NCI-H69 (cell line): ENCODE measurements around the gene CARD9.
"Not testable (repeated sequence)": the region's sequence is repeated elsewhere in the genome, so short reads cannot be mapped to it uniquely, and the experiment has no call there.

Source experiments
- DNase-seq: peaks from one replicate; lab custom pipeline; 2025; lab: John Stamatoyannopoulos, UW

CARD9 gene

DNA sequence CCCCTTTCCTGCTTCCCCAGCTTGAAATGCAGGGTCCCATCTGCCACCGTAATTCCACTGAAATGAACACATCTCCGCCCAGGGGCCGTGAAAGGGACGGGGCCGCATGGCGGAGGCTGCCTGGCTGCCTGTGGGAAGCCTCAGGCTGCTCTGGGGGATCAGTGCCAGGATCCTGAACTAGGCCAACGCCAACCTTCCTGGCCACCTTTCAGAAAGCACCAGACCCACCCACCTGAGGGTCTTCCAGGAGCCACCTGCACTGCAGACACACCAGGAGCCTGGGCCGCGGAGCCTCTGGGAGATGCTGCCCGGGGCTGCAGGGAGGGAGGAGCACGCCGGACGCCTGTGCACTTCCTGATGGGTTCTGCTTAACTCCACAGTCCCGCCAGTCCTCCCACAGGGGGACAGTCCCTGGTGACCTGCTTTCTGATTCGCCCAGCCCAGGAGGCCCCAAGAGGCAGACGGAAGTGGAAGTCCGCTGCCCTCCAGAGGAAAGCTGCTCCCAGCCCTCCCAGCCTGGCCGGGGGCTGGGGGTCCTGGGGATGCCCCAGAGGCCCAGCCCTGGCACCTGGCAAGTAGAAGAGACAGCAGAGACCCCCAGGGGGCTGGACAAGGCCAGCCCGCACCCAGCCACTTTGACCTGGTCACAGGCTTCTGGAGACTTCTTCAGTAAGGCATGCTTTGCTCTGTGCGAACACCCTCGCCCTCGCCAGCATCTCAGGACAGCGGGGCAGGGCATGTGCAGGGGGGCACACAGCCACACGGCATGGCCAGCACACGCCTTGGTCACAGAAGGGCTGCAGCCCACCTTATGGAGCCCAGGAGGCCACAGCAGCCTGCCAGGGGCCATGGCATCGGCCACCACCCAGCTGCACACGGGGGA, at the start of gene CARD9:
Gene CARD9, minus strand, starts transcription at position 370 of the 883 bp plus-strand sequence. CDS start 1,591 bp downstream, outside the sequence.
- peak; percentile 74 for DNase-seq

DNA sequence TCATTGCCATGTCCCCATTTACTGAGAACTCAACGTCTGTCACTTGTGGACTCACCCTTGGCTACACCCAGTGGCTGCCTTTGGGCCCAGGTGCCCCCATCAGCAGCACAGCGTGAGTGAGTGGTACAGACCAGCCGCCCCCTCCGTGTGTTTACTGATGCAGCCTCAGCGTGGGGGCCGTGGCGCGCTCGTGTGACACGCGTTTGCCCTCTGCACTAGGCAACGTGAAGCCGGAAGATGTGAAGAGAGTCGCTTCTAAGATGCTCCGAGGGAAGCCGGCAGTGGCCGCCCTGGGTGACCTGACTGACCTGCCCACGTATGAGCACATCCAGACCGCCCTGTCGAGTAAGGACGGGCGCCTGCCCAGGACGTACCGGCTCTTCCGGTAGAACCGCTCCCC, 49.4 kb upstream of the CARD9 start:
- DNase-seq = no peak

GRCh38 chr9:136421791-136422190, 48.3 kb upstream of the CARD9 start:
- DNase-seq = no peak

GRCh38 chr9:136419092-136419420, 45.6 kb upstream of the CARD9 start:
- DNase-seq = no peak

DNA sequence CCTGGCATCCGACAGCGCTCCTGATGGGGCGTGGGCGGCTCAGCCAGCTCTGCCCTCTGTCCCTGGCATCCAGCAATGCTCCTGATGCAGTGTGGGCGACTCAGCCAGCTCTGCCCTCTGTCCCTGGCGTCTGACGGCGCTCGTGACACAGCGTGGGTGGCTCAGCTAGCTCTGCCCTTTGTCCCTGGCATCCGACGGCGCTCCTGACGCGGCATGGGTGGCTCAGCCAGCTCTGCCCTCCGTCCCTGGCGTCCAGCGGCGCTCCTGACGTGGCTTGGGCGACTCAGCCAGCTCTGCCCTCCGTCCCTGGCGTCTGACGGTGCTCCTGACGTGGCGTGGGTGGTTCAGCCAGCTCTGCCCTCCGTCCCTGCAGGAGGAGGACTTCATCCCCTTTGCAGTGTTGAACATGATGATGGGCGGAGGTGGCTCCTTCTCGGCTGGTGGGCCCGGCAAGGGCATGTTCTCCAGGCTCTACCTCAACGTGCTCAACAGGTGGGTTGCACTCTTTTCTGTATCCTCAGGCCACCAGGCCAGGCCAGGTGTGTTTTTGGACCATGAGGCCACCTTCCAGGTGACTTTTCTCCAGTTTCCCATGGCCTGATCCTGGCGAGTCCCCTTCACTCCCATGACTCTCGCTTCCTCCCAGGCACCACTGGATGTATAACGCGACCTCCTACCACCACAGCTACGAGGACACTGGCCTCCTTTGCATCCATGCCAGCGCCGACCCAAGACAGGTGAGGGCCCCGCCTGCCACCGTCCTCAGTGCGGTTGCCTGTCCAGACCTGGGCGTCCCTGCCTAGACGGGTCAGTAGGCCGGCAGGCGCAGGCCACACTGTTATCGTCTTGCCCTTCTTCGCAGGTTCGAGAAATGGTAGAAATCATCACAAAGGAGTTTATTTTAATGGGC, 45.0 kb upstream of the CARD9 start:
- DNase-seq = no peak

- no peak for DNase-seq
Observed at GRCh38 chr9:136416914-136417313, 43.4 kb upstream of the CARD9 start.

DNA sequence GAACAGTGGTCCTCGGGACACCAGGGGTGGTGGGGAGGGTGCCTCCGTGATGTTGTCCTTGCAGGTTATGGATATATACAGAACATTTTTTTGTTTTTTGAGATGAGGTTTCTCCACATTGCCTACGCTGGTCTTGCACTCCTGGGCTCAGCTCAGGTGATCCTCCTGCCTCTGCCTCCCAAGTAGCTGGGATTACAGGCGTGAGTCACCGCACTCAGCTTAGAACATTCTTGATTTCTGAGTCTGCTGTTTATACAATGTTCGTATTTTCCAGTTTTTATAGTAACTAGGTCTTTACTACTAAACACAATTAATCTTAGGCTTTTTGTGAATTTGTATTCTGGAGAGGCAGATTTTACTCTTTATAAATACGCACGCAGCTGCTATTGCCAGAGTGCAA, 43.0 kb upstream of the CARD9 start:
- no peak for DNase-seq

GRCh38 chr9:136412962-136413361, 39.5 kb upstream of the CARD9 start:
- DNase-seq = no peak

GRCh38 chr9:136411378-136411777, 37.9 kb upstream of the CARD9 start:
- DNase-seq = no peak

GRCh38 chr9:136410500-136411287, 37.2 kb upstream of the CARD9 start, which contains the start of the genes ENTR1 and PMPCA:
ENTR1 (minus strand) TSS chr9:136410614; CDS start chr9:136410397, 217 bp downstream.
PMPCA (plus strand) TSS chr9:136410658; CDS start chr9:136410669, 11 bp downstream.
- peak; percentile 94 for DNase-seq

- peak; percentile 58 for DNase-seq
Observed at GRCh38 chr9:136409557-136410455, 36.3 kb upstream of the CARD9 start.

DNA sequence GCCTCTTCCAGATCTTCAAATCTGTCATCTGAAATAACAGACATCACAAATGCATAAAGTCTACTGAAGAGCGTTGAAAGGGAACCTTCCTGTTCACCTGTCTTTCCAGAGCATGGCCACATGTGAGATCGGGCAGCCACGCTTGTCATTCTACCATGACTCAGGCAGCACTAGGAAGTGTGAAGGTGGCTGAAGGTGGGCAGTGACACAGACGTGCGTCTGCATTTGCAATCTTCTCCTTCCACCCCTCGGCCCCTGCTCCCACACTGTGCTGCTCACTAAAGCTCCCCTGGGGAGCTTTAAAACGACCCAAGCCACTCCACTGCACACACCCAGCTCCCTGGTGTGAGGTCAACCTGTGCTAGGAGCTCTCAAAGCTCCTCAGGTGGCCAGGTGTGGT, 34.4 kb upstream of the CARD9 start:
- DNase-seq = peak; percentile 12

GRCh38 chr9:136407061-136407460, 33.6 kb upstream of the CARD9 start:
- not testable (repeated sequence) for DNase-seq

GRCh38 chr9:136405904-136406303, 32.4 kb upstream of the CARD9 start:
- DNase-seq = not testable (repeated sequence)

GRCh38 chr9:136405481-136405880, 32.0 kb upstream of the CARD9 start:
- no peak for DNase-seq

DNA sequence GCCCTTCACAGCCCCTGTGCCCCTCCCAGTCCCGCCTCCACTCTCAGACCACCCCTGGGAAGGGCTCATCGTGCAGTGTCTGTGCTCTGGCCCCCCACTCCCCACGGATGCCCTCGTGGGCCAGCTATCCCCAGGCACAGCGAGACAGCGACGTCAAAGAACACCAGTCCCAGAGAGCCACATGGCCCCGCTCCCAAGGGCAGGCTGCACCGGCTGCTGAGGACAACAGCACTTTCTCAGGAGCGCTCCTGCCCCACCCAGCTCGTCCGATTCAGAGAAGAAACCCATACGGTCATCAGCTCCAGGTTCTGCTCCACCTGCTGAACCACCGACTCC, 31.3 kb upstream of the CARD9 start:
- DNase-seq = no peak

- DNase-seq = no peak
Observed at GRCh38 chr9:136403915-136404800, 30.7 kb upstream of the CARD9 start.

DNA sequence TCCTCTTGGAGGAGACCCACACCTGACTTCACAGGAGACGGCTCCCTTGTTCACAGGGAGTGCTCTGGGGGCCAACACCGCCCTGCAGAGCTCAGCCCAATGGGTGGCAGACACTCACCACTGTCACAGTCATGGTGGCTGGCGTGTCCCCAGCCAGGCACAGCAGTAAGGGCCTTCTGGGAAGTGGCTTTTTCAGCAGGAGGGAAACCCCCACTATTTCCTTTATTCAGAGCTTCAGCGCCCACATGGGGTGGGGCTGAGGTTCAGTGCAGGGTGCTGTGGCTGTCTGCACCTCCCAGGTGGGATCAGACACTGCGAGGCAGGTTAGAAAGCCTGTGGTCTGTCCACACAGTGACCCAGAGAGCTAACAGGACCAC, 30.1 kb upstream of the CARD9 start:
- DNase-seq = no peak

GRCh38 chr9:136402067-136402466, 28.6 kb upstream of the CARD9 start:
- no peak for DNase-seq
